SU-DHL-6 (cell line): ENCODE measurements around the gene IMPDH1.
A peak's percentile ranks its signal among the peaks of the same experiment; 100 is the strongest.

ENCODE experiments used
- CTCF ChIP-seq: fragments of 200-600 bp; sonication (generic); IDR thresholded peaks from one replicate; pipeline ENCODE4 v1.5.1; 2017; ENCODE audit warnings: antibody characterized with exemption, mild to moderate bottlenecking, low read length, moderate library complexity; ENCODE audit not compliant: insufficient read depth, poor library complexity, severe bottlenecking
- EZH2phosphoT487 ChIP-seq: fragments of 200-600 bp; sonication (generic), shearing (Covaris generic); conservative IDR thresholded peaks from 2 replicates; pipeline ENCODE4 v1.6.1; 2018; ENCODE audit warnings: mild to moderate bottlenecking, antibody characterized with exemption, low read length, moderate library complexity, mixed read lengths

DNA sequence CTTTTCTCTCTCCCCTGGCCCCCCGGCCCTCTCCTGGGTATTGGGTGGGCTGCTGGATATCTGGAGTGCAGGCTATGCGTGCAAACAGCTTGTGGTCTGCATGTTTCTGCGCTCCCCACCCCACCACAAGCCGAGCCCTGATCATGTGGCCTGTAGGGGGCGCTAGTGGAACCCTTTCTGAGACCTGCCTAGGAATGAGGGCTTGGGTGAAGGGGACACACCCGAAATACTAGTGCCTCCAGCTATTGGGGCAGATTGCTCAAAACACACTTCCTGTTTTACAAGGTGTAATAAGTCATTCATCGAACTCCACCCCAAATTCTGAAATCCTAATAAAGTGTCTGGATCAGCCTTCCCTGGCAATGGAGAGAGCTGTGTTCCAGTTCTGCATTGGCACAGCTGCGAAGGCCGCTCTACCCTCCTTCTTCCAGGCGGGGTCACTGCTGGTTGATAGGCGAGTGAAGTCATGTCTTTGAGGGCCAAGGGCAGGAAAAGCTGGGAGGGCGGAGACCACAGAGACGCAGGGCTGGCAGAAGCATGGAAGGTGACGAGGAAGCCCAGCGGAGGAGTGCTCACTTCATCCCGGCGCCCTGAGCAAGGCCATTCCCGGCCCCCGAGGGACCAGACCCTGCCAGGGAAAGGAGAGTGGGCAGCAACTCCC is 28.5 kb downstream of the IMPDH1 start:
- peak; percentile 63 for TF ChIP-seq CTCF
- TF ChIP-seq EZH2phosphoT487, result no peak
